MM.1S (cell line): ENCODE measurements around the gene ZNF135.

Experiments used
- DNase-seq: peaks from one replicate; pipeline ENCODE4 v3.0.0-alpha.2; 2015
- H2AFZ ChIP-seq: fragments of 300-600 bp; sonication (generic); 2 replicates; pipeline ENCODE4 v1.6.0; 2016; ENCODE audit warnings: antibody characterized with exemption, low read length
- H3F3A ChIP-seq: fragments of 300-600 bp; sonication (generic); 2 replicates; pipeline ENCODE4 v1.6.1; 2016; ENCODE audit warnings: mild to moderate bottlenecking, antibody characterized with exemption, low read length, moderate library complexity, mixed read lengths; ENCODE audit not compliant: insufficient read depth
- H3K27ac ChIP-seq: fragments of 300-600 bp; sonication (generic); 2 replicates; pipeline ENCODE4 v1.5.1; 2016; ENCODE audit warnings: mild to moderate bottlenecking, low read length
- H3K27me3 ChIP-seq: fragments of 300-600 bp; sonication (generic); replicated peaks from 2 replicates; pipeline ENCODE4 v1.6.0; 2016; ENCODE audit warnings: low read length; ENCODE audit not compliant: insufficient read depth
- H3K36me3 ChIP-seq: fragments of 300-600 bp; sonication (generic); replicated peaks from 2 replicates; pipeline ENCODE4 v1.6.1; 2016; ENCODE audit warnings: mild to moderate bottlenecking, low read length, mixed read lengths; ENCODE audit not compliant: insufficient read depth
- H3K4me1 ChIP-seq: fragments of 300-600 bp; sonication (generic); 2 replicates; pipeline ENCODE4 v1.6.1; 2016; ENCODE audit warnings: low read length, mixed read lengths
- H3K4me2 ChIP-seq: fragments of 300-600 bp; sonication (generic); 2 replicates; pipeline ENCODE4 v1.6.0; 2016; ENCODE audit warnings: low read depth, low read length
- H3K4me3 ChIP-seq: fragments of 300-600 bp; sonication (generic); 2 replicates; pipeline ENCODE4 v1.5.1; 2016; ENCODE audit warnings: low read length, mixed read lengths
- H3K79me2 ChIP-seq: fragments of 300-600 bp; sonication (generic); 2 replicates; pipeline ENCODE4 v1.6.1; 2016; ENCODE audit warnings: mixed run types, low read length, mixed read lengths
- H3K9ac ChIP-seq: fragments of 300-600 bp; sonication (generic); 2 replicates; pipeline ENCODE4 v1.6.1; 2016; ENCODE audit warnings: low read length, mixed read lengths
- H3K9me2 ChIP-seq: fragments of 300-600 bp; sonication (generic); replicated peaks from 2 replicates; pipeline ENCODE4 v1.6.1; 2016; ENCODE audit warnings: mild to moderate bottlenecking, low read length, mixed read lengths; ENCODE audit not compliant: insufficient read depth
- H3K9me3 ChIP-seq: fragments of 300-600 bp; sonication (generic); replicated peaks from 2 replicates; pipeline ENCODE4 v1.6.1; 2016; ENCODE audit warnings: mild to moderate bottlenecking, low read length, mixed read lengths; ENCODE audit not compliant: insufficient read depth
- H4K20me1 ChIP-seq: fragments of 300-600 bp; sonication (generic); 2 replicates; pipeline ENCODE4 v1.6.1; 2016; ENCODE audit warnings: mild to moderate bottlenecking, low read length, moderate library complexity, mixed read lengths; ENCODE audit not compliant: insufficient read depth
- CTCF ChIP-seq: fragments of 300-600 bp; sonication (generic); IDR thresholded peaks from 2 replicates; pipeline ENCODE4 v1.5.1; 2016; ENCODE audit warnings: antibody characterized with exemption, low read length, mixed read lengths
- EZH2 ChIP-seq: fragments of 300-600 bp; sonication (generic); optimal IDR thresholded peaks from 2 replicates; pipeline ENCODE3; 2017; ENCODE audit warnings: low read depth, mild to moderate bottlenecking, antibody characterized with exemption, low read length, mixed read lengths
- EZH2phosphoT487 ChIP-seq: fragments of 300-600 bp; sonication (generic); IDR thresholded peaks from 2 replicates; pipeline ENCODE4 v1.6.1; 2018; ENCODE audit warnings: antibody characterized with exemption, low read length

Gene ZNF135

DNA sequence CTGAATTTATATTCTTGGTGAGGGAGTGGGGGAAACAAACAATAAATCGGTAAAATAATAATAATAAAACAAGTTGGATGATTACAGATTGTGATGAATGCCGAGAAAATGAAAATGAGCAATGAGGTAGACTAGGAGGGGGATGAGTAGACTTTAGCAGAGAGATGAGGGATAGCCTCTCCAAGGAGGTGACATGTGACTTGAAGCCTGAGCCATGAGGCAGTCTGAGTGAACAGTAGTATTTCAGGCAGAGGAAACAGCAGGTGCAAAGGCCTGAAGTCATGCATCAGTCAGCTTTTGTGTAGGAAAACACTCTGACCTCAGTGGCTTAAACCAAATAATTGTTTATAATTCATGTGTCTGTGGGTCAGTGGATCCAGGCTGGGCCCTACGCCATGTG, 4.6 kb downstream of the ZNF135 start:
- Histone ChIP-seq H3K9me2 (no peaks in the 10 kb centered on the region), H3K4me1 (no peaks in the 10 kb centered on the region), H3F3A (no peaks in the 10 kb centered on the region), H3K79me2 (no peaks in the 10 kb centered on the region), H3K9me3 (no peaks in the 10 kb centered on the region), H3K4me2 (no peak overlapping the region), H3K36me3 (no peaks in the 10 kb centered on the region), H3K27ac (no peak overlapping the region), H3K9ac (no peak overlapping the region), H3K4me3 (no peak overlapping the region), H3K27me3 (no peaks in the 10 kb centered on the region), H4K20me1 (no peaks in the 10 kb centered on the region), H2AFZ (no peak overlapping the region)
- TF ChIP-seq EZH2 (no peak), CTCF (no peak), EZH2phosphoT487 (no peak)
- DNase-seq = no peak

GRCh38 chr19:58067240-58067912, 8.3 kb downstream of the ZNF135 start:
- no peaks in the 10 kb centered on the region for H3K79me2 ChIP-seq
- no peaks in the 10 kb centered on the region for H3F3A ChIP-seq
- no peaks in the 10 kb centered on the region for H3K9me2 ChIP-seq
- no peak overlapping the region for H3K4me3 ChIP-seq
- no peak for DNase-seq
- no peaks in the 10 kb centered on the region for H3K27me3 ChIP-seq
- H2AFZ ChIP-seq = no peak overlapping the region
- no peak for TF ChIP-seq CTCF
- no peak for TF ChIP-seq EZH2phosphoT487
- TF ChIP-seq EZH2 = no peak
- no peak overlapping the region for H3K4me2 ChIP-seq
- no peaks in the 10 kb centered on the region for H4K20me1 ChIP-seq
- H3K27ac ChIP-seq = no peak overlapping the region
- H3K9ac ChIP-seq = no peak overlapping the region
- no peaks in the 10 kb centered on the region for H3K36me3 ChIP-seq
- H3K9me3 ChIP-seq = no peaks in the 10 kb centered on the region
- H3K4me1 ChIP-seq = no peaks in the 10 kb centered on the region

DNA sequence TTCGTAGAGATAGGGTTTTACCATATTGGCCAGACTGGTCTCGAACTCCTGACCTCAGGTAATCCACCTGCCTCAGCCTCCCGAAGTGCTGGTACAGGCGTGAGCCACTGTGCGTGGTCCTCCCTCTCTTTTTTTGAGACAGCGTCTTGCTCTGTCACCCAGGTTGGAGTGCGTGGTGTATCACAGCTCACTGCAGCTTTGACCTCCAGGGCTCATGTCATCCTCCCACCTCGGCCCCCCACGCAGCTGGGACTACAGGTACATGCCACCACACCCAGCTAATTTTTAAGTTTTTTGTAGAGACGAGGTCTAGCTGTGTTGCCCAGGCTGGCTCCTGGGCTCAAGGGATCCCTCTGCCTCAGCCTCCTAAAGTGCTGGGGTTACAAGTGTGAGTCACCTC, 20.7 kb downstream of the ZNF135 start:
- DNase-seq = no peak
- Histone ChIP-seq H2AFZ (no peak overlapping the region), H3K9me2 (no peaks in the 10 kb centered on the region), H3K9me3 (no peaks in the 10 kb centered on the region), H3K27ac (no peak overlapping the region), H3K27me3 (no peaks in the 10 kb centered on the region), H4K20me1 (no peaks in the 10 kb centered on the region), H3K4me1 (no peaks in the 10 kb centered on the region), H3K4me3 (no peak overlapping the region), H3K4me2 (no peak overlapping the region), H3K79me2 (no peaks in the 10 kb centered on the region), H3F3A (no peaks in the 10 kb centered on the region), H3K36me3 (no peaks in the 10 kb centered on the region), H3K9ac (no peak overlapping the region)
- no peak for TF ChIP-seq CTCF
- TF ChIP-seq EZH2 = no peak
- TF ChIP-seq EZH2phosphoT487 = no peak
